ENCODE results near the gene INPP5J. TPM values are rescaled to one million over a fixed set of nuclear protein-coding genes. Genes with fewer than 3 reads are reported as not detected.
"Not testable (repeated sequence)": the region's sequence is repeated elsewhere in the genome, so short reads cannot be mapped to it uniquely, and the experiment has no call there.

Gene INPP5J
- total and polyA plus RNA-seq, 4 donors: 1.2 to 6.5 (median 2.1) TPM

GRCh38 chr22:31077681-31078080 lies 45.1 kb upstream of the INPP5J start:
- Histone ChIP-seq H3K27ac (ENCODE audit: low read depth in 1 of 2, low read length in 1 of 2) (no peak overlapping the region), H3K4me1 (ENCODE audit: control insufficient read depth in 5 of 5, insufficient read depth in 5 of 5, low read length in 5 of 5) (peaks cover 0 to 31% (median 15%) of the 10 kb centered on the region in 5 donors), H3K4me3 (no peak overlapping the region), H3K9ac (ENCODE audit: insufficient read depth in 1 of 2, low read length in 2 of 2) (no peak overlapping the region), H3K9me3 (ENCODE audit: control insufficient read depth in 4 of 4, insufficient read depth in 3 of 4, low read length in 3 of 4) (no peaks in the 10 kb centered on the region), H3K36me3 (ENCODE audit: control insufficient read depth in 4 of 4, insufficient read depth in 4 of 4, low read length in 4 of 4) (no peaks in the 10 kb centered on the region), H3K27me3 (ENCODE audit: control insufficient read depth in 3 of 3, insufficient read depth in 3 of 3, low read length in 2 of 3) (no peaks in the 10 kb centered on the region)
- WGBS, 2 donors: 86 to 96% methylated on average over 6 of the region's 6 CpGs
- ATAC-seq (ENCODE audit: insufficient read depth, low FRiP score) (no peak), DNase-seq (no peak)
- TF ChIP-seq, protein P1, sequence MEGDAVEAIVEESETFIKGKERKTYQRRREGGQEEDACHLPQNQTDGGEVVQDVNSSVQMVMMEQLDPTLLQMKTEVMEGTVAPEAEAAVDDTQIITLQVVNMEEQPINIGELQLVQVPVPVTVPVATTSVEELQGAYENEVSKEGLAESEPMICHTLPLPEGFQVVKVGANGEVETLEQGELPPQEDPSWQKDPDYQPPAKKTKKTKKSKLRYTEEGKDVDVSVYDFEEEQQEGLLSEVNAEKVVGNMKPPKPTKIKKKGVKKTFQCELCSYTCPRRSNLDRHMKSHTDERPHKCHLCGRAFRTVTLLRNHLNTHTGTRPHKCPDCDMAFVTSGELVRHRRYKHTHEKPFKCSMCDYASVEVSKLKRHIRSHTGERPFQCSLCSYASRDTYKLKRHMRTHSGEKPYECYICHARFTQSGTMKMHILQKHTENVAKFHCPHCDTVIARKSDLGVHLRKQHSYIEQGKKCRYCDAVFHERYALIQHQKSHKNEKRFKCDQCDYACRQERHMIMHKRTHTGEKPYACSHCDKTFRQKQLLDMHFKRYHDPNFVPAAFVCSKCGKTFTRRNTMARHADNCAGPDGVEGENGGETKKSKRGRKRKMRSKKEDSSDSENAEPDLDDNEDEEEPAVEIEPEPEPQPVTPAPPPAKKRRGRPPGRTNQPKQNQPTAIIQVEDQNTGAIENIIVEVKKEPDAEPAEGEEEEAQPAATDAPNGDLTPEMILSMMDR (IDR thresholded peaks at IDR 0.05; ENCODE audit: control extremely low read depth, extremely low read depth): no peak

- not testable (repeated sequence) for H3K36me3 ChIP-seq (ENCODE audit: control insufficient read depth in 4 of 4, insufficient read depth in 4 of 4, low read length in 4 of 4); H3K4me3 ChIP-seq; DNase-seq; H3K27me3 ChIP-seq (ENCODE audit: control insufficient read depth in 3 of 3, insufficient read depth in 3 of 3, low read length in 2 of 3); H3K9me3 ChIP-seq (ENCODE audit: control insufficient read depth in 4 of 4, insufficient read depth in 3 of 4, low read length in 3 of 4); ATAC-seq (ENCODE audit: insufficient read depth, low FRiP score); H3K9ac ChIP-seq (ENCODE audit: insufficient read depth in 1 of 2, low read length in 2 of 2)
- H3K4me1 ChIP-seq (ENCODE audit: control insufficient read depth in 5 of 5, insufficient read depth in 5 of 5, low read length in 5 of 5): peaks cover 3 to 38% (median 22%) of the 10 kb centered on the region in 5 donors
- peak overlapping the region in 1 of 2 donors; percentile 15 for H3K27ac ChIP-seq (ENCODE audit: low read depth in 1 of 2, low read length in 1 of 2)
- 63 to 91% methylated on average over 2 of the region's 2 CpGs for WGBS, 2 donors
Measured at GRCh38 chr22:31078389-31078788, 44.4 kb upstream of the INPP5J start.

DNA sequence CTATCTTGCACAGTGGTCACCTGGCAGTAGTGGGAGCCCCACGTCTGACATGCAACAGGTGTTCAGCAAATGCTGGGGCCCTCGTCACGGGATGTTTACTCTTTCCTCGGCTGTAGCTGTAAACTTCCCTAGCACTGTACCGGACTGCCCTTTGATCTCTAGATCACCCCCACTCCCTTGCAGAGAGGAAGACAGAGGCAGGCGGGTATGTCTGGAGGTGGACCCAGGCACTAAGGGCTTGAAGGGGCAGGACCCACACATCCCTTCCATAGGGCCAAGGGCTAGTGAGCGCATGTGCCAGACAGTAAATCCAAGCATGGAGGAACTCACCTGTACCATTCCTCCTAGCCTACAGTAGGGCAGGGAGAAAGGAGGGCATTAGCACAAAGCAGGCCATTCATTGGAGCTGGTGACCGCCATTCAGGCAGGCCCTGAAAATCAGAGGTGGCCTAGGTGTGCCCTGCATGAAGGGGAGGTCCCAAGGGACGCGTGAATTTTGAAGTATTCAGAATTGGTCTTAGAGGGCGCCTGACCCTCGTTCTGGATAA lies 43.6 kb upstream of the INPP5J start:
- Histone ChIP-seq H3K9me3 (ENCODE audit: control insufficient read depth in 4 of 4, insufficient read depth in 3 of 4, low read length in 3 of 4) (no peaks in the 10 kb centered on the region), H3K4me3 (no peak overlapping the region), H3K27me3 (ENCODE audit: control insufficient read depth in 3 of 3, insufficient read depth in 3 of 3, low read length in 2 of 3) (no peaks in the 10 kb centered on the region), H3K9ac (ENCODE audit: insufficient read depth in 1 of 2, low read length in 2 of 2) (no peak overlapping the region), H3K36me3 (ENCODE audit: control insufficient read depth in 4 of 4, insufficient read depth in 4 of 4, low read length in 4 of 4) (peaks cover 0 to 6% (median 0%) of the 10 kb centered on the region in 4 donors), H3K27ac (ENCODE audit: low read depth in 1 of 2, low read length in 1 of 2) (no peak overlapping the region), H3K4me1 (ENCODE audit: control insufficient read depth in 5 of 5, insufficient read depth in 5 of 5, low read length in 5 of 5) (peaks cover 7 to 46% (median 25%) of the 10 kb centered on the region in 5 donors)
- TF ChIP-seq, protein P1 (IDR thresholded peaks at IDR 0.05; ENCODE audit: control extremely low read depth, extremely low read depth): no peak
- DNase-seq (peak in 1 of 3 donors; percentile 32), ATAC-seq (ENCODE audit: insufficient read depth, low FRiP score) (no peak)
- 73 to 81% methylated on average over 12 of the region's 12 CpGs for WGBS, 2 donors

- Histone ChIP-seq H3K27me3 (ENCODE audit: control insufficient read depth in 3 of 3, insufficient read depth in 3 of 3, low read length in 2 of 3) (no peaks in the 10 kb centered on the region), H3K27ac (ENCODE audit: low read depth in 1 of 2, low read length in 1 of 2) (peak overlapping the region; percentile 71 to 89), H3K4me1 (ENCODE audit: control insufficient read depth in 5 of 5, insufficient read depth in 5 of 5, low read length in 5 of 5) (peaks cover 7 to 50% (median 25%) of the 10 kb centered on the region in 5 donors), H3K9ac (ENCODE audit: insufficient read depth in 1 of 2, low read length in 2 of 2) (peak overlapping the region; percentile 90 to 94), H3K36me3 (ENCODE audit: control insufficient read depth in 4 of 4, insufficient read depth in 4 of 4, low read length in 4 of 4) (peaks cover 0 to 6% (median 0%) of the 10 kb centered on the region in 4 donors), H3K4me3 (peak overlapping the region; percentile 63), H3K9me3 (ENCODE audit: control insufficient read depth in 4 of 4, insufficient read depth in 3 of 4, low read length in 3 of 4) (no peaks in the 10 kb centered on the region)
- DNase-seq (peak in 1 of 3 donors; percentile 40), ATAC-seq (ENCODE audit: insufficient read depth, low FRiP score) (no peak)
- 32 to 33% methylated on average over 5 of the region's 5 CpGs for WGBS, 2 donors
- TF ChIP-seq, protein P1 (IDR thresholded peaks at IDR 0.05; ENCODE audit: control extremely low read depth, extremely low read depth): no peak
Measured at GRCh38 chr22:31080164-31080847, 42.5 kb upstream of the INPP5J start.

All from lung (tissue), 12 donors.